GM21528 (cell line): ENCODE measurements around the gene RHOT1.

Experiments used
- ATAC-seq: cut with Tn5 transposase; IDR thresholded peaks from one replicate; pipeline ENCODE4 v1.9.1; 2021; ENCODE audit warnings: mild to moderate bottlenecking, moderate library complexity; ENCODE audit not compliant: unreplicated experiment, low FRiP score

RHOT1 gene

DNA sequence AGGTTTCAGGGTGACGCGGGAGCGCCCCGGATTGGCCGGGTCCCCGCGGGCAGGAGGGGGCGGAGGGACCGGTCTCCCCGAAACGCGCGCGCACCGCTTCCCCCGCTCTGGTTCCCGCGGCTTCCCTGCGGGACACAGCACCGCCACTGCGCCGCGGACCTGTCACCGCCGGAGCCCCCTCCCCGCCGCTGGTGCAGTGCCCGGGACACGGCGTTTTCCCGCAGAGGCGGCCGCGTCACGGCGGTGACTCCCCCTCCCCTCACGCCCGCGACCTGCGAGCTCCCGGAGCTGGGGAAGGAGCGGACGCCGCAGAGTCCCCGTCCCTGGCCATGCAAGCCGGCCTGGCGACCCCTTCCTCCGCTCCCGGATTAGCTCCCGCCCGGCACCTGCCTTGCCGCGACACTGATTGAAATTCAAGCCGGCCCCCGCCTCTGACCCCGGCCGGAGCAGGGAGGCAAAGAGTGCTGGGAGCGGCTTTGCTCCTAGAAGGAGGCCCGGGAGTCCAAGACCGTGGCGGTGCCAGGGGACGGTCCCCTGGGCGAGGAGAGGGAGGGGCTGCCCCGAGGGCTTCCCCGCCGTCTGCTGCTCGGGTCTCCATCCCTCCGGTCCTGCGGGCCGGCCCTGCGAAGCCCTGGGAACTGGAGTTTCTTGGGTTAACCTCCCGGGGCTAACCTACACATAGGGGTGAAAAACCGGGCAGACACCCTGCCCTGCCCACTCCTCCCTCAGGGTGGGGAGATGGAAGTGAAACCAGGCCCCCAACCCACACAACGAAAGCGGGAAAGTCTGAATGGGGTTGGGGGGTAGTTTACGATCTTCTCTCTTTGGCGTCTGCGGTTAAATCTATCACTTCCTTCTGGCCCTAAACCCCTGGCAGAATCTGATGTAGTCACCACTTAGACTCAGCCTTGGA lies 124.3 kb downstream of the RHOT1 start:
- no peak for ATAC-seq

GRCh38 chr17:32267690-32268205 lies 125.4 kb downstream of the RHOT1 start:
- no peak for ATAC-seq

DNA sequence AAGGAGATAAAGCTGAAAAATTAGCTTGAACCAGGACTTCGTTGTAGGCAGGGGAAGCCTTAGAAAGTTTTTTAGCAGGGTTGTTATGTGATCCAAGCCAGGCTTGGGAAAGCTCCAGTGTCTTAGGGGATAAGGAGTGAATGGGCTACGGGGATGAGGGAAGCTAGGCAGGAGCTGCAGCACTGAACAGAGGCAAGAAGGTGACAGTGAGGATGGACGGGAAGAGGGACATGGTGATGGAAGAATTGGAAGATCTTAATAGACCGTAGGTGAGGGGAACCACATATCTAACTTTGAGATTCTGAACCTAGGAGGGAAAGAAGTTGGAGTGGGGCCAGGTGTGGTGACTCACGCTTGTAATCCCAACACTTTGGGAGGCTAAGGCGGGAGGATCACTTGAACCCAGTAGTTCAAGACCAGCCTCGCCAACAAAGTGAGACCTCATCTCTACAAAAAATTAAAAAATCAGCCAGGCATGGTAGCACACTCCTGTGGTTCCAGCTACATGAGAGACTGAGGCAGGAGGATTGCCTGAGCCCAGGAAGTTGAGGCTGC lies 126.5 kb downstream of the RHOT1 start:
- ATAC-seq, result no peak

DNA sequence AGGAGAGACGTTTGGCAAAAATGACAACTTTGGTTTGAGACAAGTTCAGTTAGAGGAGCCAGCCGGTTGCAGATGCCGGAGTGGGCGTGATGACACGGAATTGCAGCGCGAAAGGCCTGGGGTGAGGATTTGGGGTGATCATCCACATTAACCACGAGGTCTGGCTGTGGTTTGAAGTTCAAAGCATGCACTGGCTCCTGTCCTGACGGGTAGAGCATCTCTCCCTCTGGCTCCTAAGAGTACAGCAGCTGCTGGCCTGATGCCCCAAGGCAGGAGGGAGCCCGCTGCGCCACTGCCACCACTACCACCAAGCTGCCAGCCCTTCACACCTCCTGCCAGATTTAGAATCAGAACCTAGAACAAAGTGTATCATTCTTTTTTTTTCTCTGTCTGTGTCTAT lies 127.1 kb downstream of the RHOT1 start:
- no peak for ATAC-seq

DNA sequence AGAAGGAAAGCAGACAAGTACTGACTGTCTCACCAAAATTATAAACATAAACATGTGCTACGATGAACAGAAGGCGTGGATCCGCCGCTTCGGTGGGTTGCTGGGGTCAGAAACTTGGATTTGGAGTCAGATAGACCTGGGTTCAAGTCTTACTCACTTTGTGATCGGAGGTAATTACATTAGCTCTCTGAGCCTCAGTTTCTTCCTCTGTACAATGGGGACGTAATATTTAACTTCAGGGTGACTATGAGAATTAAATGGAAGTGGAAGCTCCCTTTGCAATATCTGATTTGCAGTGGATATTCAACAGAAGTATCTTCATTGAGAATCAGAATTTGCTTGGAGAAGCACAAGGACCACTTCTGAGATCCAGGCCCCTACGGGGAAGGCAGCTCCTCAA lies 129.5 kb downstream of the RHOT1 start:
- no peak for ATAC-seq

- no peak for ATAC-seq
Observed at GRCh38 chr17:32274101-32274500, 131.8 kb downstream of the RHOT1 start.

DNA sequence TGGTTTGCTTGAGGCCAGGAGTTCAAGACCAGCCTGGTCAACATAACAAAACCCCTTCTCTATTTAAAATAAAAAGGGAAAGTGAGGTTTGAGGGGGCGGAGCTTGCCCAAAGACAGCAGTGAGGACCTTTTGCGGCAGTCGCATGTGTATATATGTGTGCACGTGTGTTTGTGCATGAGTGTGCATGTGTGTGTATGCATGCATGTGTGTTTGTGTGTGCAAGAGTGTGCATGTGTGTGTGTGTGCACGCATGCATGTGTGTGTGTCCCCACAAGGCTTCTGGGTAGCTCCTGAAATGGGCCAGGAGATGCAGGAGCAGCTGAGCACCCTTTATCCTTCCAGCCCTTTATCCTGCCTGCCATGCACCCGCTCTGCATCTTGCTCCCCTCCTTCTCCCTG lies 132.3 kb downstream of the RHOT1 start:
- ATAC-seq, result no peak
